ENCODE data around the gene AQP12A. TPM values are rescaled to one million over a fixed set of nuclear protein-coding genes. Genes with fewer than 3 reads are reported as not detected.

The AQP12A gene
- total RNA-seq, 1 donor from 2014 or later, result not detected

Other genes with a start within 250 kb of the AQP12A start
- 5.6 TPM for gene ANKMY1, start 133.9 kb upstream of the AQP12A start, total RNA-seq
- 11.5 TPM for gene DUSP28, start 131.5 kb upstream of the AQP12A start, total RNA-seq
- 89.5 TPM for gene RNPEPL1, start 123.4 kb upstream of the AQP12A start, total RNA-seq
- gene CAPN10, start 105.1 kb upstream of the AQP12A start, total RNA-seq, result 49.7 TPM
- gene GPR35, start 66.4 kb upstream of the AQP12A start, total RNA-seq, result 2.0 TPM
- gene AQP12B, start 9.0 kb upstream of the AQP12A start, total RNA-seq, result not detected
- 0.65 TPM for gene KIF1A, start 128.4 kb downstream of the AQP12A start, total RNA-seq
- gene AGXT, start 177.0 kb downstream of the AQP12A start, total RNA-seq, result not detected
- gene MAB21L4, start 204.3 kb downstream of the AQP12A start, total RNA-seq, result not detected
- gene CROCC2, start 214.5 kb downstream of the AQP12A start, total RNA-seq, result not detected